HepG2 (cell line): Measurements from ENCODE around the gene TAAR9.

Experiments
- CC2D1A ChIP-seq: sonication (generic); formaldehyde crosslinking; IDR thresholded peaks from 2 replicates; pipeline ENCODE4 v1.8.1; 2023; ENCODE audit warnings: mild to moderate bottlenecking, missing genetic modification reagents
- GATAD1 ChIP-seq: IDR thresholded peaks from 2 replicates; pipeline ENCODE4 v1.6.1; 2016; ENCODE audit warnings: missing genetic modification reagents, missing compliant biosample characterization
- POLR2A ChIP-seq, 2 experiments: IDR thresholded peaks; 2 replicates each; pipeline ENCODE4 v1.6.1; 2011; ENCODE audit warnings: low read depth in 2 of 2, low read length in 2 of 2, mild to moderate bottlenecking in 1 of 2, moderate library complexity in 1 of 2; ENCODE audit not compliant: insufficient read depth in 1 of 2
- REST ChIP-seq, 2 experiments: IDR thresholded peaks; 2 replicates each; pipeline ENCODE4 v1.6.1; 2011 to 2012; ENCODE audit warnings: low read length in 2 of 2, borderline replicate concordance in 1 of 2, low read depth in 1 of 2, mild to moderate bottlenecking in 1 of 2, moderate library complexity in 1 of 2
- TBL1XR1 ChIP-seq: fragments of 150-350 bp; IDR thresholded peaks from 2 replicates; pipeline ENCODE4 v1.6.1; 2014; ENCODE audit warnings: borderline replicate concordance, low read length; ENCODE audit not compliant: partially characterized antibody
- ZBTB40 ChIP-seq, 2 experiments: fragments of 450-650 bp in 1 of 2; sonication (generic) in 1 of 2; formaldehyde crosslinking in 1 of 2; IDR thresholded peaks; 2 replicates each; pipeline versions ENCODE4 v1.6.1 to v1.8.0; 2016 to 2022; ENCODE audit warnings: antibody characterized with exemption in 1 of 2, mild to moderate bottlenecking in 1 of 2, missing genetic modification reagents in 1 of 2
- ZNF432 ChIP-seq: sonication (generic); formaldehyde crosslinking; IDR thresholded peaks from 2 replicates; pipeline ENCODE4 v1.5.0; 2020; ENCODE audit warnings: missing genetic modification reagents, mild to moderate bottlenecking, borderline replicate concordance
- ZNF687 ChIP-seq: sonication (generic); formaldehyde crosslinking; IDR thresholded peaks from 2 replicates; pipeline ENCODE4 v1.5.1; 2020; ENCODE audit warnings: mild to moderate bottlenecking, missing genetic modification reagents, moderate library complexity

- TF ChIP-seq CC2D1A (CRISPR knock-in tag) (no peak), TBL1XR1 (no peak), REST (IDR thresholded peaks at IDR 0.05; ENCODE audit: borderline replicate concordance in 1 of 2, low read depth in 1 of 2, low read length in 2 of 2) (no peak), ZNF432 (CRISPR knock-in tag) (no peak), POLR2A (IDR thresholded peaks at IDR 0.05; ENCODE audit: insufficient read depth in 1 of 2, low read depth in 2 of 2, low read length in 2 of 2) (no peak), ZBTB40 (IDR thresholded peaks at IDR 0.05) (no peak), ZBTB40 (CRISPR knock-in tag; IDR thresholded peaks at IDR 0.05) (no peak), ZNF687 (CRISPR knock-in tag) (no peak), GATAD1 (no peak)
These were observed 38.3 kb upstream of the TAAR9 start for GRCh38 chr6:132499757-132500156.
